ENCODE measurements around the gene ERN1. TPM values are rescaled to one million over a fixed set of nuclear protein-coding genes. Genes with fewer than 3 reads are reported as not detected.

The ERN1 gene
- polyA plus RNA-seq, 1 donor (not counting 4 experiments of a cell fraction or from before 2014, with no cell fraction given) = 7.1 TPM

DNA sequence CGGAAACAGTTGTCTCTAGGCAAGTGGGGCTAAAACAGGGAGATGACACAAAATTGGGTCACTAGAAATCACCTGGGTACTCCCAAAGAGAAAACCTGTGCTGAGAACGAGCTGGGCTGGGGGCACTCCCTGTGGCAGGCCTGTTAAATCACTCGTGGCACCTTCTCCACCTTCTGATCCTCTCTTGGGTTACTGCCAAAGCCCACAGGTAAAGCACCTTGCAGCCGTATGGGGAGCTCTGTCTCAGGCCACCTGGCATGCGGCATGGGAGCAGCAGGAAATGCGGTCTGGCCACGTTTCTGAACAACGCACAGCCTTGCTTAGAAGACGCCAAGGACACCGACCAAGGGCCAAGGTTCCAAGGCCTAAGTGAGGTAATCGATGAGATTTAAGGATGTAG lies 88.0 kb downstream of the ERN1 start:
- dilution Hi-C loops (cut with MboI; ENCODE audit: extremely low pct_ligation_motif_present, low sequenced_read_pairs) = no loop called here
- TF ChIP-seq, protein P1, sequence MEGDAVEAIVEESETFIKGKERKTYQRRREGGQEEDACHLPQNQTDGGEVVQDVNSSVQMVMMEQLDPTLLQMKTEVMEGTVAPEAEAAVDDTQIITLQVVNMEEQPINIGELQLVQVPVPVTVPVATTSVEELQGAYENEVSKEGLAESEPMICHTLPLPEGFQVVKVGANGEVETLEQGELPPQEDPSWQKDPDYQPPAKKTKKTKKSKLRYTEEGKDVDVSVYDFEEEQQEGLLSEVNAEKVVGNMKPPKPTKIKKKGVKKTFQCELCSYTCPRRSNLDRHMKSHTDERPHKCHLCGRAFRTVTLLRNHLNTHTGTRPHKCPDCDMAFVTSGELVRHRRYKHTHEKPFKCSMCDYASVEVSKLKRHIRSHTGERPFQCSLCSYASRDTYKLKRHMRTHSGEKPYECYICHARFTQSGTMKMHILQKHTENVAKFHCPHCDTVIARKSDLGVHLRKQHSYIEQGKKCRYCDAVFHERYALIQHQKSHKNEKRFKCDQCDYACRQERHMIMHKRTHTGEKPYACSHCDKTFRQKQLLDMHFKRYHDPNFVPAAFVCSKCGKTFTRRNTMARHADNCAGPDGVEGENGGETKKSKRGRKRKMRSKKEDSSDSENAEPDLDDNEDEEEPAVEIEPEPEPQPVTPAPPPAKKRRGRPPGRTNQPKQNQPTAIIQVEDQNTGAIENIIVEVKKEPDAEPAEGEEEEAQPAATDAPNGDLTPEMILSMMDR (optimal IDR thresholded peaks at IDR 0.05 in 1 of 3, IDR thresholded peaks at IDR 0.05 in 1 of 3, conservative IDR thresholded peaks at IDR 0.05 in 1 of 3; ENCODE audit: extremely low read depth in 1 of 3, insufficient read depth in 2 of 3, low read length in 3 of 3) = no peak
- no peak for TF ChIP-seq EZH2 (IDR thresholded peaks at IDR 0.05; ENCODE audit: low read length)
- Histone ChIP-seq H3K79me2 (ENCODE audit: control insufficient read depth, insufficient read depth, low read length) (no peaks in the 10 kb centered on the region), H3K9me3 (ENCODE audit: control insufficient read depth, low read depth, low read length) (no peaks in the 10 kb centered on the region), H3K36me3 (ENCODE audit: control insufficient read depth in 2 of 2, extremely low read depth in 1 of 2, insufficient read depth in 2 of 2, low read length in 2 of 2) (peaks cover 15 to 42% of the 10 kb centered on the region in 2 experiments), H3K4me3 (ENCODE audit: control insufficient read depth in 2 of 3, extremely low read depth in 1 of 3, insufficient read depth in 2 of 3, low read depth in 1 of 3, low read length in 3 of 3) (no peak overlapping the region), H3K27ac (ENCODE audit: control insufficient read depth, insufficient read depth, low read length) (no peak overlapping the region), H3K9ac (ENCODE audit: control insufficient read depth, extremely low read depth, insufficient read depth, low read length) (no peak overlapping the region), H4K20me1 (ENCODE audit: control insufficient read depth, extremely low read depth, insufficient read depth, low read length) (no peaks in the 10 kb centered on the region), H3K9me1 (ENCODE audit: control insufficient read depth, extremely low read depth, insufficient read depth, low read length) (no peaks in the 10 kb centered on the region), H3K27me3 (ENCODE audit: control insufficient read depth, extremely low read depth, insufficient read depth, low read length) (no peaks in the 10 kb centered on the region), H3K4me1 (ENCODE audit: control insufficient read depth, extremely low read depth, insufficient read depth, low read length) (no peaks in the 10 kb centered on the region), H3K4me2 (ENCODE audit: control insufficient read depth, extremely low read depth, insufficient read depth, low read depth, low read length) (no peak overlapping the region), H2AFZ (ENCODE audit: control insufficient read depth, low read length) (no peak overlapping the region)
- DNase-seq (ENCODE audit: low read depth, low spot score) = no peak
- FAIRE-seq = no peak

- Histone ChIP-seq H3K9ac (ENCODE audit: control insufficient read depth, extremely low read depth, insufficient read depth, low read length) (no peak overlapping the region), H4K20me1 (ENCODE audit: control insufficient read depth, extremely low read depth, insufficient read depth, low read length) (no peaks in the 10 kb centered on the region), H3K27ac (ENCODE audit: control insufficient read depth, insufficient read depth, low read length) (no peak overlapping the region), H3K79me2 (ENCODE audit: control insufficient read depth, insufficient read depth, low read length) (no peaks in the 10 kb centered on the region), H2AFZ (ENCODE audit: control insufficient read depth, low read length) (no peak overlapping the region), H3K9me3 (ENCODE audit: control insufficient read depth, low read depth, low read length) (no peaks in the 10 kb centered on the region), H3K27me3 (ENCODE audit: control insufficient read depth, extremely low read depth, insufficient read depth, low read length) (no peaks in the 10 kb centered on the region), H3K4me3 (ENCODE audit: control insufficient read depth in 2 of 3, extremely low read depth in 1 of 3, insufficient read depth in 2 of 3, low read depth in 1 of 3, low read length in 3 of 3) (no peak overlapping the region), H3K4me1 (ENCODE audit: control insufficient read depth, extremely low read depth, insufficient read depth, low read length) (no peaks in the 10 kb centered on the region), H3K9me1 (ENCODE audit: control insufficient read depth, extremely low read depth, insufficient read depth, low read length) (no peaks in the 10 kb centered on the region), H3K36me3 (ENCODE audit: control insufficient read depth in 2 of 2, extremely low read depth in 1 of 2, insufficient read depth in 2 of 2, low read length in 2 of 2) (peaks cover 9 to 28% of the 10 kb centered on the region in 2 experiments), H3K4me2 (ENCODE audit: control insufficient read depth, extremely low read depth, insufficient read depth, low read depth, low read length) (no peak overlapping the region)
- no peak for DNase-seq (ENCODE audit: low read depth, low spot score)
- TF ChIP-seq, protein P1 (optimal IDR thresholded peaks at IDR 0.05 in 1 of 3, IDR thresholded peaks at IDR 0.05 in 1 of 3, conservative IDR thresholded peaks at IDR 0.05 in 1 of 3; ENCODE audit: extremely low read depth in 1 of 3, insufficient read depth in 2 of 3, low read length in 3 of 3) = no peak
- TF ChIP-seq EZH2 (IDR thresholded peaks at IDR 0.05; ENCODE audit: low read length) = no peak
- no peak for FAIRE-seq
- dilution Hi-C loops (cut with MboI; ENCODE audit: extremely low pct_ligation_motif_present, low sequenced_read_pairs) = no loop called here
These were observed 89.7 kb downstream of the ERN1 start for GRCh38 chr17:64040206-64040605.
